H1 (cell line): ENCODE measurements around the gene UVRAG. TPM values are rescaled to one million over a fixed set of nuclear protein-coding genes. Genes with fewer than 3 reads are reported as not detected.

Source experiments
- CTCF ChIA-PET: fragments of 300-600 bp; sonication (Branson Sonifier 250); formaldehyde crosslinking; loops from one replicate; lab custom pipeline; 2021; ENCODE audit not compliant: partially characterized antibody; lab: Charles Lee
- POLR2A ChIA-PET: fragments of 300-600 bp; sonication (Branson Sonifier 250); formaldehyde crosslinking; loops from one replicate; lab custom pipeline; 2021; ENCODE audit warnings: inconsistent platforms; ENCODE audit not compliant: partially characterized antibody; lab: Charles Lee
- DNase-seq, 2 experiments: peaks; one replicate each; pipeline versions ENCODE4 v3.0.0 to v3.0.0-alpha.2; 2010 to 2022; ENCODE audit warnings: low spot score in 2 of 2, low read depth in 1 of 2, mixed read lengths in 1 of 2
- FAIRE-seq: peaks from 2 replicates; lab custom pipeline; 2011; peaks lifted over from hg19 to GRCh38; lab: Jason Lieb, UNC
- H2AFZ ChIP-seq: 2 replicates; pipeline ENCODE4 v1.8.1; 2012; ENCODE audit warnings: low read length, inconsistent platforms
- H2AK5ac ChIP-seq: 2 replicates; pipeline ENCODE4 v1.6.1; 2013; ENCODE audit warnings: low read depth, low read length
- H2BK120ac ChIP-seq: replicated peaks from 2 replicates; pipeline ENCODE3; 2013; ENCODE audit warnings: low read depth, low read length, inconsistent platforms
- H2BK12ac ChIP-seq: 2 replicates; pipeline ENCODE4 v1.6.1; 2013; ENCODE audit warnings: low read depth, low read length
- H2BK15ac ChIP-seq: 2 replicates; pipeline ENCODE4 v1.6.1; 2013; ENCODE audit warnings: low read length
- H2BK20ac ChIP-seq: 2 replicates; pipeline ENCODE4 v1.6.1; 2013; ENCODE audit warnings: low read length
- H2BK5ac ChIP-seq: 2 replicates; pipeline ENCODE4 v1.6.1; 2013; ENCODE audit warnings: low read depth, low read length
- H3K14ac ChIP-seq: 2 replicates; pipeline ENCODE4 v1.6.1; 2013; ENCODE audit warnings: inconsistent platforms; ENCODE audit not compliant: insufficient read length
- H3K18ac ChIP-seq: 2 replicates; pipeline ENCODE4 v1.6.1; 2013; ENCODE audit warnings: low read length; ENCODE audit errors: extremely low read depth
- H3K23ac ChIP-seq: 2 replicates; pipeline ENCODE4 v1.6.1; 2013; ENCODE audit warnings: inconsistent platforms; ENCODE audit not compliant: insufficient read length
- H3K23me2 ChIP-seq: 2 replicates; pipeline ENCODE4 v1.6.1; 2013; ENCODE audit warnings: low read depth, low read length
- H3K27ac ChIP-seq: 2 replicates; pipeline ENCODE4 v1.6.1; 2011; ENCODE audit warnings: low read depth, low read length, inconsistent platforms
- H3K27me3 ChIP-seq, 4 experiments: replicated peaks in 1 of 4; 1 replicate in 1 of 4; 2 replicates in 3 of 4; pipeline versions ENCODE4 v1.6.1 to v1.8.1; 2011 to 2013; ENCODE audit warnings: low read length in 3 of 4, mild to moderate bottlenecking in 3 of 4, inconsistent platforms in 2 of 4, mixed read lengths in 2 of 4, moderate library complexity in 1 of 4; ENCODE audit not compliant: control insufficient read depth in 3 of 4, insufficient read depth in 3 of 4; ENCODE audit errors: extremely low read depth in 1 of 4
- H3K36me3 ChIP-seq, 4 experiments: 2 replicates each; pipeline versions ENCODE4 v1.6.1 to v1.8.1; 2011 to 2013; ENCODE audit warnings: mild to moderate bottlenecking in 4 of 4, low read length in 3 of 4, moderate library complexity in 2 of 4, control low read depth in 1 of 4, inconsistent platforms in 1 of 4; ENCODE audit not compliant: insufficient read depth in 4 of 4, control insufficient read depth in 2 of 4
- H3K4ac ChIP-seq: replicated peaks from 2 replicates; pipeline ENCODE3; 2013; ENCODE audit warnings: low read length, low read depth, mixed read lengths, inconsistent platforms; ENCODE audit not compliant: insufficient read length
- H3K4me1 ChIP-seq, 4 experiments: replicated peaks in 1 of 4; 1 replicate in 1 of 4; 2 replicates in 3 of 4; pipeline versions ENCODE4 v1.6.1 to v1.8.1; 2011 to 2013; ENCODE audit warnings: low read length in 3 of 4, inconsistent platforms in 2 of 4, mixed read lengths in 1 of 4; ENCODE audit not compliant: insufficient read depth in 4 of 4, control insufficient read depth in 3 of 4
- H3K4me2 ChIP-seq, 2 experiments: 2 replicates each; pipeline versions ENCODE4 v1.6.1 to v1.8.1; 2011 to 2013; ENCODE audit warnings: low read depth in 2 of 2, low read length in 2 of 2, control low read depth in 1 of 2, inconsistent platforms in 1 of 2, mild to moderate bottlenecking in 1 of 2; ENCODE audit not compliant: insufficient read depth in 1 of 2
- H3K4me3 ChIP-seq, 4 experiments: fragments of 200-600, 300-600 bp in 1 of 4; sonication (generic), shearing (Covaris generic), sonication (Bioruptor Twin) in 1 of 4; 2 replicates each; pipeline versions ENCODE4 v1.5.1 to v1.8.1; 2011 to 2016; ENCODE audit warnings: low read length in 4 of 4, low read depth in 3 of 4, control low read depth in 2 of 4, inconsistent platforms in 2 of 4, mild to moderate bottlenecking in 2 of 4, mixed read lengths in 1 of 4, moderate library complexity in 1 of 4; ENCODE audit not compliant: insufficient read depth in 2 of 4; ENCODE audit errors: extremely low read depth in 1 of 4
- H3K56ac ChIP-seq: replicated peaks from 2 replicates; pipeline ENCODE3; 2013; ENCODE audit warnings: low read depth, mild to moderate bottlenecking, mixed read lengths, low read length, inconsistent platforms; ENCODE audit not compliant: insufficient read length
- H3K79me1 ChIP-seq: 2 replicates; pipeline ENCODE4 v1.6.1; 2013; ENCODE audit warnings: low read depth, low read length, control low read depth
- H3K79me2 ChIP-seq, 2 experiments: 2 replicates each; pipeline versions ENCODE4 v1.6.1 to v1.8.1; 2012 to 2013; ENCODE audit warnings: low read length in 2 of 2, mild to moderate bottlenecking in 2 of 2, inconsistent platforms in 1 of 2; ENCODE audit not compliant: insufficient read depth in 2 of 2, control insufficient read depth in 1 of 2
- H3K9ac ChIP-seq, 4 experiments: replicated peaks in 1 of 4; 1 replicate in 1 of 4; 2 replicates in 3 of 4; pipeline versions ENCODE4 v1.6.1 to v1.8.1; 2011 to 2013; ENCODE audit warnings: low read depth in 3 of 4, low read length in 3 of 4, control low read depth in 2 of 4, mild to moderate bottlenecking in 2 of 4, moderate library complexity in 2 of 4, inconsistent platforms in 1 of 4; ENCODE audit errors: extremely low read depth in 1 of 4
- H3K9me3 ChIP-seq, 2 experiments: 2 replicates each; pipeline versions ENCODE4 v1.6.1 to v1.8.1; 2012 to 2013; ENCODE audit warnings: mild to moderate bottlenecking in 2 of 2, moderate library complexity in 2 of 2, control low read depth in 1 of 2, inconsistent platforms in 1 of 2, low read depth in 1 of 2, low read length in 1 of 2, mixed read lengths in 1 of 2; ENCODE audit not compliant: insufficient read depth in 2 of 2
- H4K20me1 ChIP-seq, 2 experiments: replicated peaks in 1 of 2; 2 replicates each; pipeline versions ENCODE3 to v1.8.1; 2011 to 2013; ENCODE audit warnings: inconsistent platforms in 2 of 2, low read length in 2 of 2, mild to moderate bottlenecking in 1 of 2; ENCODE audit not compliant: insufficient read depth in 2 of 2, control insufficient read depth in 1 of 2
- H4K5ac ChIP-seq: 2 replicates; pipeline ENCODE4 v1.6.1; 2013; ENCODE audit warnings: low read length, low read depth, mixed read lengths, inconsistent platforms; ENCODE audit not compliant: insufficient read length
- H4K8ac ChIP-seq: 2 replicates; pipeline ENCODE4 v1.8.0; 2013; ENCODE audit warnings: mild to moderate bottlenecking, moderate library complexity, low read length, inconsistent platforms; ENCODE audit not compliant: insufficient read depth; ENCODE audit errors: extremely low read depth
- H4K91ac ChIP-seq: replicated peaks from 2 replicates; pipeline ENCODE3; 2013; ENCODE audit warnings: low read length, mixed read lengths, inconsistent platforms; ENCODE audit not compliant: insufficient read length
- CBX8 ChIP-seq: fragments of 300-800, 300-1000 bp; sonication (generic); IDR thresholded peaks from 2 replicates; pipeline ENCODE4 v1.7.1; 2016; ENCODE audit warnings: low read depth, low read length, borderline replicate concordance
- CHD1 ChIP-seq: IDR thresholded peaks from 2 replicates; pipeline ENCODE4 v1.6.1; 2012; ENCODE audit warnings: low read depth, low read length, improper control_type of control experiment
- GABPA ChIP-seq: IDR thresholded peaks from 2 replicates; pipeline ENCODE4 v1.6.1; 2011; ENCODE audit warnings: mild to moderate bottlenecking, low read length, moderate library complexity, borderline replicate concordance; ENCODE audit not compliant: insufficient read depth
- POU5F1 ChIP-seq: IDR thresholded peaks from 2 replicates; pipeline ENCODE4 v1.6.1; 2011; ENCODE audit warnings: low read depth, mild to moderate bottlenecking, low read length, moderate library complexity
- RFX5 ChIP-seq: IDR thresholded peaks from 2 replicates; pipeline ENCODE4 v1.6.1; 2011; ENCODE audit warnings: low read depth, low read length, improper control_type of control experiment, borderline replicate concordance
- SIRT6 ChIP-seq: IDR thresholded peaks from one replicate; pipeline ENCODE4 v1.7.1; 2012; ENCODE audit warnings: low read length, inconsistent platforms
- SP2 ChIP-seq: IDR thresholded peaks from 2 replicates; pipeline ENCODE4 v1.6.1; 2012; ENCODE audit warnings: mild to moderate bottlenecking, low read length, inconsistent platforms
- SP4 ChIP-seq: IDR thresholded peaks from 2 replicates; pipeline ENCODE4 v1.6.1; 2012; ENCODE audit warnings: low read length, inconsistent platforms
- SUZ12 ChIP-seq: fragments of 200-600 bp; sonication (generic); IDR thresholded peaks from 2 replicates; pipeline ENCODE4 v1.6.1; 2012; ENCODE audit warnings: mild to moderate bottlenecking, inconsistent platforms, low read length, moderate library complexity, mixed read lengths
- WGBS, 2 experiments: shearing (Covaris generic) in 1 of 2; methylation state at CpG; one replicate each; pipeline versions ENCODE4 v1.1.6 to v1.1.7; 2013 to 2015; ENCODE audit warnings: low lambda C conversion rate in 2 of 2, mixed read lengths in 2 of 2, inconsistent platforms in 1 of 2, low coverage in 1 of 2, missing lambda C conversion rate in 1 of 2; ENCODE audit not compliant: insufficient replicate concordance in 2 of 2, insufficient coverage in 1 of 2, insufficient read length in 1 of 2; ENCODE audit errors: extremely low coverage in 1 of 2, missing lambda C conversion rate in 1 of 2; 5-methylcytosine and 5-hydroxymethylcytosine counted together
- polyA plus RNA-seq, 7 experiments: library from polyadenylated mRNA; depleted of rRNA in 3 of 7; stranded (reverse) in 5 of 7; unstranded in 2 of 7; fragments of >200 nt in 5 of 7; fragments of 200-250 nt in 2 of 7; gene quantifications; 1 replicate in 5 of 7; 2 replicates in 1 of 7; 4 replicates in 1 of 7; pipeline versions ENCODE4 v1.2.1 to v1.2.3, GENCODE V29; 2011 to 2013; ENCODE audit warnings: missing spikeins in 2 of 7, mixed read lengths in 2 of 7
- total RNA-seq: library from RNA; stranded (reverse); fragmentation: NEBNext Ultra II Directional; extraction: Animal tissue kit (Norgen Biotek cat#: 25700); gene quantifications from 2 replicates; pipeline ENCODE4 v1.2.1, GENCODE V29; 2021

The UVRAG gene
- total and polyA plus RNA-seq, 2 of the 8 experiments (the other 6 are each of a cell fraction or from before 2014, with no cell fraction given), result 5.5 to 14.7 TPM

DNA sequence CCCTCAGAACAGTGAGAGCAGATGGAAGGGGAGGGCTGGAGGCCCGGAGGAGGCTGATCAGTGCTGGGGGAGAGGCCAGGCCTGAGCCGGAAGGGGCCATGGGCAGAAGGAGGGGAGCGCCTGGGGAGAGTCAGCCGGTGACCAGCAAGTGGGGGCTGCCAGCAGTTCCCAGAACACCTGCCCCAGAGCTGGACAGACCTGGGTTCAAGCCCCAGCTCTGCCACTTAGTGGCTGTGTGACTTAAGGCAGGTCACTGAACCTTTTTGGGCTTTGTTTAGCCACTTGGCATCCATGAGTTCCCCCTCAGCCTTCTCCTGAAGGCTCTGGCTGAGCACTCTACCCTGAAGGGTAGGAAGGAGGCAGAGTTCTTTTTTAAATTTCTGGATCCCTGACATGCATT is 373.9 kb downstream of the UVRAG start:
- CTCF ChIA-PET, result no interaction called here
- no peak for TF ChIP-seq POU5F1
- no peak for TF ChIP-seq SIRT6
- TF ChIP-seq GABPA, result no peak
- no peak for TF ChIP-seq SUZ12
- TF ChIP-seq SP4, result no peak
- no peak for TF ChIP-seq CBX8
- TF ChIP-seq SP2, result no peak
- TF ChIP-seq CHD1, result no peak
- no peak for TF ChIP-seq RFX5

More for the DNA sequence above, 373.9 kb downstream of the UVRAG start:
- Histone ChIP-seq H3K27me3 (no peaks in the 10 kb centered on the region), H3K79me1 (no peaks in the 10 kb centered on the region), H2BK20ac (no peak overlapping the region), H4K91ac (no peak overlapping the region), H2BK120ac (no peak overlapping the region), H3K79me2 (no peaks in the 10 kb centered on the region), H2AFZ (no peak overlapping the region), H4K5ac (no peak overlapping the region), H4K8ac (no peak overlapping the region), H3K23me2 (no peaks in the 10 kb centered on the region), H2AK5ac (peak overlapping the region; percentile 13; the same call in 1 of the 2 replicates), H3K27ac (no peak overlapping the region), H3K36me3 (no peaks in the 10 kb centered on the region; a peak in 1 of 8 replicates), H2BK15ac (no peak overlapping the region), H3K4ac (no peak overlapping the region), H3K9ac (no peak overlapping the region), H3K4me2 (no peak overlapping the region), H2BK5ac (no peak overlapping the region), H3K9me3 (no peaks in the 10 kb centered on the region), H3K56ac (no peak overlapping the region), H3K4me3 (no peak overlapping the region), H3K23ac (no peak overlapping the region), H2BK12ac (no peak overlapping the region), H3K14ac (no peak overlapping the region), H3K18ac (no peak overlapping the region), H4K20me1 (no peaks in the 10 kb centered on the region), H3K4me1 (peaks cover 0 to 10% (median 0%) of the 10 kb centered on the region in 4 experiments; a peak in 2 of 7 replicates)
- DNase-seq, result no peak
- POLR2A ChIA-PET, result no interaction called here
- FAIRE-seq, result no peak
- WGBS, 2 experiments, result 90% methylated on average over 4 of the region's 4 CpGs; no CpG with 5 or more reads in 1 of the 2 experiments
